Liver (tissue), 9 donors: ENCODE measurements around the gene ANKLE1. TPM values are rescaled to one million over a fixed set of nuclear protein-coding genes. Genes with fewer than 3 reads are reported as not detected.

ENCODE experiments used
- DNase-seq: peaks from one replicate; pipeline ENCODE4 v3.0.0-alpha.2; 2017; ENCODE audit warnings: low spot score
- H3K27ac ChIP-seq, 2 donors: one replicate each; pipeline ENCODE4 v1.7.0; 2013; ENCODE audit warnings: inconsistent platforms in 2 of 2, low read length in 2 of 2, control low read depth in 1 of 2, low read depth in 1 of 2, mild to moderate bottlenecking in 1 of 2
- H3K27me3 ChIP-seq, 4 donors: one replicate each; pipeline versions ENCODE4 v1.6.1 to v1.7.0; 2013; ENCODE audit warnings: low read length in 3 of 4, inconsistent platforms in 1 of 4, mild to moderate bottlenecking in 1 of 4, moderate library complexity in 1 of 4; ENCODE audit not compliant: control insufficient read depth in 4 of 4, insufficient read depth in 4 of 4
- H3K36me3 ChIP-seq, 4 donors: one replicate each; pipeline versions ENCODE4 v1.6.1 to v1.7.0; 2013; ENCODE audit warnings: low read length in 3 of 4, mild to moderate bottlenecking in 3 of 4, low read depth in 1 of 4, moderate library complexity in 1 of 4; ENCODE audit not compliant: control insufficient read depth in 4 of 4, insufficient read depth in 3 of 4
- H3K4me1 ChIP-seq, 4 donors: one replicate each; pipeline versions ENCODE4 v1.6.1 to v1.7.0; 2013; ENCODE audit warnings: low read length in 3 of 4, mild to moderate bottlenecking in 3 of 4, moderate library complexity in 1 of 4; ENCODE audit not compliant: control insufficient read depth in 4 of 4, insufficient read depth in 4 of 4
- H3K4me3 ChIP-seq, 3 donors: one replicate each; pipeline versions ENCODE4 v1.6.1 to v1.7.0; 2013; ENCODE audit warnings: low read length in 3 of 3, control low read depth in 1 of 3, low read depth in 1 of 3, mild to moderate bottlenecking in 1 of 3
- H3K9ac ChIP-seq, 2 donors: one replicate each; pipeline ENCODE4 v1.7.0; 2013; ENCODE audit warnings: low read length in 2 of 2, mild to moderate bottlenecking in 2 of 2, moderate library complexity in 2 of 2, control low read depth in 1 of 2, low read depth in 1 of 2
- H3K9me3 ChIP-seq, 4 donors: one replicate each; pipeline versions ENCODE4 v1.6.1 to v1.7.0; 2013; ENCODE audit warnings: low read length in 3 of 4; ENCODE audit not compliant: control insufficient read depth in 4 of 4
- EGR1 ChIP-seq, 2 donors: IDR thresholded peaks; 2 replicates each; pipeline ENCODE4 v1.6.1; 2016 to 2018; ENCODE audit warnings: antibody characterized with exemption in 2 of 2, low read depth in 2 of 2
- FOXA1 ChIP-seq: IDR thresholded peaks from 2 replicates; pipeline ENCODE4 v1.6.1; 2016; ENCODE audit warnings: antibody characterized with exemption
- FOXA2 ChIP-seq: IDR thresholded peaks from 2 replicates; pipeline ENCODE4 v1.6.1; 2016; ENCODE audit warnings: antibody characterized with exemption
- GABPA ChIP-seq, 2 donors: IDR thresholded peaks in 1 of 2; conservative IDR thresholded peaks in 1 of 2; 2 replicates each; pipeline ENCODE4 v1.6.1; 2016; ENCODE audit warnings: antibody characterized with exemption in 2 of 2, mild to moderate bottlenecking in 1 of 2, moderate library complexity in 1 of 2
- HNF4A ChIP-seq, 2 donors: conservative IDR thresholded peaks; 2 replicates each; pipeline ENCODE4 v1.6.1; 2016; ENCODE audit warnings: antibody characterized with exemption in 2 of 2, mild to moderate bottlenecking in 2 of 2
- HNF4G ChIP-seq: IDR thresholded peaks from 2 replicates; pipeline ENCODE4 v1.6.1; 2016; ENCODE audit warnings: antibody characterized with exemption
- JUND ChIP-seq, 2 donors: IDR thresholded peaks; 2 replicates each; pipeline ENCODE4 v1.6.1; 2016; ENCODE audit warnings: antibody characterized with exemption in 2 of 2
- NR2F2 ChIP-seq: IDR thresholded peaks from 2 replicates; pipeline ENCODE4 v1.6.1; 2016; ENCODE audit warnings: antibody characterized with exemption
- RXRA ChIP-seq, 2 donors: IDR thresholded peaks; 2 replicates each; pipeline ENCODE4 v1.6.1; 2017 to 2018; ENCODE audit warnings: antibody characterized with exemption in 2 of 2, mild to moderate bottlenecking in 1 of 2
- SP1 ChIP-seq: IDR thresholded peaks from 2 replicates; pipeline ENCODE4 v1.6.1; 2018; ENCODE audit warnings: antibody characterized with exemption, mild to moderate bottlenecking
- TAF1 ChIP-seq: conservative IDR thresholded peaks from 2 replicates; pipeline ENCODE4 v1.6.1; 2016; ENCODE audit warnings: antibody characterized with exemption, mild to moderate bottlenecking
- YY1 ChIP-seq: IDR thresholded peaks from 2 replicates; pipeline ENCODE4 v1.6.1; 2016; ENCODE audit warnings: antibody characterized with exemption, mild to moderate bottlenecking
- WGBS: extraction: QIAGEN DNeasy Blood & Tissue Kit; methylation state at CpG from one replicate; pipeline ENCODE4 v1.1.7; 2013; 5-methylcytosine and 5-hydroxymethylcytosine counted together
- polyA plus RNA-seq, 2 donors: library from polyadenylated mRNA; stranded (reverse) in 1 of 2; unstranded in 1 of 2; fragments of 200-250 nt in 1 of 2; fragments of >200 nt in 1 of 2; fragmentation: Nextera tagmentation in 1 of 2; extraction: Ambion mirVana in 1 of 2; gene quantifications; one replicate each; pipeline versions ENCODE4 v1.2.1 to v1.2.3, GENCODE V29; 2013 to 2015
- total RNA-seq, 2 donors: library from RNA; depleted of rRNA; stranded (reverse); fragments of >200 nt; gene quantifications; one replicate each; pipeline ENCODE4 v1.2.3, GENCODE V29; 2014
- TF ChIP-seq, protein P1 (sequence below): IDR thresholded peaks from 2 replicates; pipeline ENCODE4 v1.6.1; 2016; ENCODE audit warnings: antibody characterized with exemption, mild to moderate bottlenecking
- TF ChIP-seq, protein P2 (sequence below): IDR thresholded peaks from 2 replicates; pipeline ENCODE4 v1.6.1; 2016; ENCODE audit warnings: antibody characterized with exemption
- TF ChIP-seq, protein P3 (sequence below): IDR thresholded peaks from 2 replicates; pipeline ENCODE4 v1.6.1; 2016; ENCODE audit warnings: antibody characterized with exemption
- TF ChIP-seq, protein P4 (sequence below): IDR thresholded peaks from 2 replicates; pipeline ENCODE4 v1.6.1; 2016; ENCODE audit warnings: antibody characterized with exemption
- TF ChIP-seq, protein P5 (sequence below): fragments of 150-350 bp; IDR thresholded peaks from 2 replicates; pipeline ENCODE4 v1.5.1; 2017; ENCODE audit warnings: improper control_type of control experiment, low read depth, low read length; ENCODE audit not compliant: missing input control
- donor health status: healthy.
- donor health status: healthy.
- donor health status: healthy.
- donor health status: healthy.
- donor health status: healthy.

The ANKLE1 gene
- total and polyA plus RNA-seq, 4 donors: 0.10 to 43.2 (median 0.29) TPM

DNA sequence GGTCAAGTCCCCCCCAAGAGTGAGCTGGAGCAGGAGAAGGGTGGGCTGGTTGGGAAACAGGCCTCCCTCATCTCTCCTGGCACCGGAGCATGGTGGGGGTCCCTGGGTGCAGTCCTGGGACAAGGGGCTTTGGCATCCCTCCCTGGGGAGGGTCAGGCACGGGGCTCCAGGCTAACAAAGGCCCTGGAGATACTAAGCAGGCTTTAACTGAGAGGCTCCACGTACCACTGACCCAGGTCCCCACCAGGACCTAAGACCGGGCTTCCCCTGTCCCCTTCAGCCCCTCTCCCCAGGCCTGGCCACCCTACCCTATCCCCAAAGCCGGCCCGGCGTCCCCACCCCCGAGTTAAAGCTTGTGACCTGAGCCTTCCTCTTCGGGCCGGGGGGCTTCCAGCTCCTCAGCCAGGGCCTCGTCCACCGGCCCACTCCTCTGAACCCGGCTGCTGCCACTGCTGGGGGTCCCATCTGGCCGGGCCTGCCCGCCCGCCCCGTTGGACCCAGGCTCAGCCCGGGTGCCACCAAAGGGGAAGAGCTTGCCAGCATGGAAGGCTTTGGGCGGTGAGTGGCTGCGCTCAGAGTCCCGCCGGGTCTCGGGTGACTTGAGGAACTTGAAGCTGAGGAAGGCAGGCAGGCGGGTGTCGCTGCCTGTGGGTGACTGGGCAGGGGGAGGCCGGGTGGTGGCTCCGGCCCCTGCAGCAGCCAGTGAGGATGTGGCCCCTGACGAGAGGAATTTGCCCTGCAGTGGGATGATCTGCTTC is 42.8 kb downstream of the ANKLE1 start:
- 95% methylated on average over 28 of the region's 28 CpGs for WGBS
- H3K27me3 ChIP-seq: no peaks in the 10 kb centered on the region
- H3K36me3 ChIP-seq: peaks cover 7 to 22% (median 10%) of the 10 kb centered on the region in 4 donors
- peak overlapping the region in 1 of 2 donors; percentile 31 for H3K27ac ChIP-seq
- no peak for DNase-seq
- H3K9ac ChIP-seq: no peak overlapping the region
- TF ChIP-seq GABPA (IDR thresholded peaks at IDR 0.05 in 1 of 2, conservative IDR thresholded peaks at IDR 0.05 in 1 of 2) (no peak), HNF4A (conservative IDR thresholded peaks at IDR 0.05) (no peak), RXRA (IDR thresholded peaks at IDR 0.05) (no peak), NR2F2 (no peak), EGR1 (IDR thresholded peaks at IDR 0.05; ENCODE audit: low read depth in 2 of 2) (no peak), FOXA1 (no peak)
- TF ChIP-seq, protein P1, sequence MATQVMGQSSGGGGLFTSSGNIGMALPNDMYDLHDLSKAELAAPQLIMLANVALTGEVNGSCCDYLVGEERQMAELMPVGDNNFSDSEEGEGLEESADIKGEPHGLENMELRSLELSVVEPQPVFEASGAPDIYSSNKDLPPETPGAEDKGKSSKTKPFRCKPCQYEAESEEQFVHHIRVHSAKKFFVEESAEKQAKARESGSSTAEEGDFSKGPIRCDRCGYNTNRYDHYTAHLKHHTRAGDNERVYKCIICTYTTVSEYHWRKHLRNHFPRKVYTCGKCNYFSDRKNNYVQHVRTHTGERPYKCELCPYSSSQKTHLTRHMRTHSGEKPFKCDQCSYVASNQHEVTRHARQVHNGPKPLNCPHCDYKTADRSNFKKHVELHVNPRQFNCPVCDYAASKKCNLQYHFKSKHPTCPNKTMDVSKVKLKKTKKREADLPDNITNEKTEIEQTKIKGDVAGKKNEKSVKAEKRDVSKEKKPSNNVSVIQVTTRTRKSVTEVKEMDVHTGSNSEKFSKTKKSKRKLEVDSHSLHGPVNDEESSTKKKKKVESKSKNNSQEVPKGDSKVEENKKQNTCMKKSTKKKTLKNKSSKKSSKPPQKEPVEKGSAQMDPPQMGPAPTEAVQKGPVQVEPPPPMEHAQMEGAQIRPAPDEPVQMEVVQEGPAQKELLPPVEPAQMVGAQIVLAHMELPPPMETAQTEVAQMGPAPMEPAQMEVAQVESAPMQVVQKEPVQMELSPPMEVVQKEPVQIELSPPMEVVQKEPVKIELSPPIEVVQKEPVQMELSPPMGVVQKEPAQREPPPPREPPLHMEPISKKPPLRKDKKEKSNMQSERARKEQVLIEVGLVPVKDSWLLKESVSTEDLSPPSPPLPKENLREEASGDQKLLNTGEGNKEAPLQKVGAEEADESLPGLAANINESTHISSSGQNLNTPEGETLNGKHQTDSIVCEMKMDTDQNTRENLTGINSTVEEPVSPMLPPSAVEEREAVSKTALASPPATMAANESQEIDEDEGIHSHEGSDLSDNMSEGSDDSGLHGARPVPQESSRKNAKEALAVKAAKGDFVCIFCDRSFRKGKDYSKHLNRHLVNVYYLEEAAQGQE: no peak
- TF ChIP-seq, protein P2, sequence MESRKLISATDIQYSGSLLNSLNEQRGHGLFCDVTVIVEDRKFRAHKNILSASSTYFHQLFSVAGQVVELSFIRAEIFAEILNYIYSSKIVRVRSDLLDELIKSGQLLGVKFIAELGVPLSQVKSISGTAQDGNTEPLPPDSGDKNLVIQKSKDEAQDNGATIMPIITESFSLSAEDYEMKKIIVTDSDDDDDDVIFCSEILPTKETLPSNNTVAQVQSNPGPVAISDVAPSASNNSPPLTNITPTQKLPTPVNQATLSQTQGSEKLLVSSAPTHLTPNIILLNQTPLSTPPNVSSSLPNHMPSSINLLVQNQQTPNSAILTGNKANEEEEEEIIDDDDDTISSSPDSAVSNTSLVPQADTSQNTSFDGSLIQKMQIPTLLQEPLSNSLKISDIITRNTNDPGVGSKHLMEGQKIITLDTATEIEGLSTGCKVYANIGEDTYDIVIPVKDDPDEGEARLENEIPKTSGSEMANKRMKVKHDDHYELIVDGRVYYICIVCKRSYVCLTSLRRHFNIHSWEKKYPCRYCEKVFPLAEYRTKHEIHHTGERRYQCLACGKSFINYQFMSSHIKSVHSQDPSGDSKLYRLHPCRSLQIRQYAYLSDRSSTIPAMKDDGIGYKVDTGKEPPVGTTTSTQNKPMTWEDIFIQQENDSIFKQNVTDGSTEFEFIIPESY: no peak
- no peak overlapping the region for H3K4me3 ChIP-seq
- no peaks in the 10 kb centered on the region for H3K9me3 ChIP-seq
- peaks cover 12 to 23% (median 14%) of the 10 kb centered on the region in 4 donors for H3K4me1 ChIP-seq

DNA sequence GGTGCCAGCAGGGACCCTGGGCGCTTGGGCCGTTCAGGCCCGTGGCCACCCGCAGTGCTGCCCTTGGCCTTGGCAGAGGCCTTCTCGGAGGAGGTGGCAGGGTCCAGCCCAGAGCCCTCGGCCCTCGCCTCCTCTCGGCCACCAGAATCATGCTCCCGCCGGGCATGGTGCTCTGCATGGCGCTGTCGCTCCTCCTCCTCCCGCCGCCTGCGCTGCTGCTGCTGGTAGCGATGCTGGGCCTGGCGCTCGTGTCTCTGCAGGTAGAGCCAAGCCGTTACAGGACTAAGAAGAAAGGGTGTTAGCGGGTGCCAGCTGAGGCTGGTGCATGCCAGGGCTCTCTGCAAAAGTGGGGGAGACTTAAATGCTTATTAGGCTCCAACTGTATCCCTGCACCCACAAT is 43.4 kb downstream of the ANKLE1 start:
- peaks cover 12 to 23% (median 14%) of the 10 kb centered on the region in 4 donors for H3K4me1 ChIP-seq
- H3K9ac ChIP-seq: no peak overlapping the region
- H3K9me3 ChIP-seq: no peaks in the 10 kb centered on the region
- no peaks in the 10 kb centered on the region for H3K27me3 ChIP-seq
- peak overlapping the region in 1 of 2 donors; percentile 31 for H3K27ac ChIP-seq
- H3K36me3 ChIP-seq: peaks cover 7 to 16% (median 7%) of the 10 kb centered on the region in 4 donors
- 97% methylated on average over 20 of the region's 20 CpGs for WGBS
- H3K4me3 ChIP-seq: no peak overlapping the region
- no peak for DNase-seq
- TF ChIP-seq YY1: no peak
- TF ChIP-seq GABPA (IDR thresholded peaks at IDR 0.05 in 1 of 2, conservative IDR thresholded peaks at IDR 0.05 in 1 of 2): no peak
- no peak for TF ChIP-seq NR2F2
- TF ChIP-seq, protein P2: no peak
- no peak for TF ChIP-seq HNF4A (conservative IDR thresholded peaks at IDR 0.05)
- TF ChIP-seq, protein P1: no peak
- TF ChIP-seq TAF1: no peak
- TF ChIP-seq, protein P3, sequence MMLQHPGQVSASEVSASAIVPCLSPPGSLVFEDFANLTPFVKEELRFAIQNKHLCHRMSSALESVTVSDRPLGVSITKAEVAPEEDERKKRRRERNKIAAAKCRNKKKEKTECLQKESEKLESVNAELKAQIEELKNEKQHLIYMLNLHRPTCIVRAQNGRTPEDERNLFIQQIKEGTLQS: no peak
- TF ChIP-seq HNF4G: no peak
- no peak for TF ChIP-seq JUND (IDR thresholded peaks at IDR 0.05)
- TF ChIP-seq, protein P4, sequence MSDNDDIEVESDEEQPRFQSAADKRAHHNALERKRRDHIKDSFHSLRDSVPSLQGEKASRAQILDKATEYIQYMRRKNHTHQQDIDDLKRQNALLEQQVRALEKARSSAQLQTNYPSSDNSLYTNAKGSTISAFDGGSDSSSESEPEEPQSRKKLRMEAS: no peak
- TF ChIP-seq, protein P5, sequence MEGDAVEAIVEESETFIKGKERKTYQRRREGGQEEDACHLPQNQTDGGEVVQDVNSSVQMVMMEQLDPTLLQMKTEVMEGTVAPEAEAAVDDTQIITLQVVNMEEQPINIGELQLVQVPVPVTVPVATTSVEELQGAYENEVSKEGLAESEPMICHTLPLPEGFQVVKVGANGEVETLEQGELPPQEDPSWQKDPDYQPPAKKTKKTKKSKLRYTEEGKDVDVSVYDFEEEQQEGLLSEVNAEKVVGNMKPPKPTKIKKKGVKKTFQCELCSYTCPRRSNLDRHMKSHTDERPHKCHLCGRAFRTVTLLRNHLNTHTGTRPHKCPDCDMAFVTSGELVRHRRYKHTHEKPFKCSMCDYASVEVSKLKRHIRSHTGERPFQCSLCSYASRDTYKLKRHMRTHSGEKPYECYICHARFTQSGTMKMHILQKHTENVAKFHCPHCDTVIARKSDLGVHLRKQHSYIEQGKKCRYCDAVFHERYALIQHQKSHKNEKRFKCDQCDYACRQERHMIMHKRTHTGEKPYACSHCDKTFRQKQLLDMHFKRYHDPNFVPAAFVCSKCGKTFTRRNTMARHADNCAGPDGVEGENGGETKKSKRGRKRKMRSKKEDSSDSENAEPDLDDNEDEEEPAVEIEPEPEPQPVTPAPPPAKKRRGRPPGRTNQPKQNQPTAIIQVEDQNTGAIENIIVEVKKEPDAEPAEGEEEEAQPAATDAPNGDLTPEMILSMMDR: no peak
- TF ChIP-seq SP1: no peak
- no peak for TF ChIP-seq RXRA (IDR thresholded peaks at IDR 0.05)
- no peak for TF ChIP-seq FOXA2
- no peak for TF ChIP-seq FOXA1
